Measurements from ENCODE around the gene NHSL1. TPM values are rescaled to one million over a fixed set of nuclear protein-coding genes. Genes with fewer than 3 reads are reported as not detected.

NHSL1 gene
- total and polyA plus RNA-seq, 2 of the 8 experiments (the other 6 are each of a cell fraction or from before 2014, with no cell fraction given): 7.2 to 32.4 TPM

- Histone ChIP-seq H3K79me2 (ENCODE audit: control insufficient read depth in 1 of 2, insufficient read depth in 2 of 2, low read length in 2 of 2) (peaks cover 0 to 35% of the 10 kb centered on the region in 2 experiments; a peak in 3 of 4 replicates), H3K23ac (ENCODE audit: insufficient read length) (peak overlapping the region; percentile 19), H2AK5ac (ENCODE audit: low read depth, low read length) (no peak overlapping the region), H3K4ac (replicated peaks; ENCODE audit: insufficient read length, low read depth, low read length) (no peak overlapping the region), H2AFZ (ENCODE audit: low read length) (no peak overlapping the region), H4K20me1 (replicated peaks in 1 of 2; ENCODE audit: control insufficient read depth in 1 of 2, insufficient read depth in 2 of 2, low read length in 2 of 2) (no peaks in the 10 kb centered on the region), H4K91ac (replicated peaks; ENCODE audit: insufficient read length, low read length) (peak overlapping the region; percentile 42), H2BK15ac (ENCODE audit: low read length) (no peak overlapping the region), H3K56ac (replicated peaks; ENCODE audit: insufficient read length, low read depth, low read length) (no peak overlapping the region), H2BK20ac (ENCODE audit: low read length) (no peak overlapping the region), H3K14ac (ENCODE audit: insufficient read length) (no peak overlapping the region), H2BK120ac (replicated peaks; ENCODE audit: low read depth, low read length) (no peak overlapping the region), H3K9me3 (ENCODE audit: insufficient read depth in 2 of 2, low read depth in 1 of 2, low read length in 1 of 2) (no peaks in the 10 kb centered on the region), H3K23me2 (ENCODE audit: low read depth, low read length) (peaks cover 6% of the 10 kb centered on the region), H3K4me3 (ENCODE audit: extremely low read depth in 1 of 4, insufficient read depth in 2 of 4, low read depth in 3 of 4, low read length in 4 of 4) (peak overlapping the region in 2 of 4 experiments; percentile 60; a peak in 3 of 8 replicates), H3K9ac (replicated peaks in 1 of 4; ENCODE audit: extremely low read depth in 1 of 4, low read depth in 3 of 4, low read length in 3 of 4) (no peak overlapping the region), H3K4me1 (replicated peaks in 1 of 4; ENCODE audit: control insufficient read depth in 3 of 4, insufficient read depth in 4 of 4, low read length in 3 of 4) (peaks cover 7 to 31% (median 21%) of the 10 kb centered on the region in 4 experiments; a peak in 6 of 7 replicates), H3K36me3 (ENCODE audit: control insufficient read depth in 2 of 4, insufficient read depth in 4 of 4, low read length in 3 of 4) (peaks cover 0 to 17% (median 0%) of the 10 kb centered on the region in 4 experiments; a peak in 3 of 8 replicates), H4K8ac (ENCODE audit: extremely low read depth, insufficient read depth, low read length) (no peak overlapping the region), H2BK5ac (ENCODE audit: low read depth, low read length) (no peak overlapping the region), H2BK12ac (ENCODE audit: low read depth, low read length) (0 out of 2 replicates have a peak overlapping the region, but pooled peaks have one; percentile 14), H3K18ac (ENCODE audit: extremely low read depth, low read length) (no peak overlapping the region), H3K4me2 (ENCODE audit: insufficient read depth in 1 of 2, low read depth in 2 of 2, low read length in 2 of 2) (peak overlapping the region; percentile 3 to 84; a peak in 3 of 4 replicates), H3K27ac (ENCODE audit: low read depth, low read length) (no peak overlapping the region), H4K5ac (ENCODE audit: insufficient read length, low read depth, low read length) (no peak overlapping the region), H3K27me3 (replicated peaks in 1 of 4; ENCODE audit: control insufficient read depth in 3 of 4, extremely low read depth in 1 of 4, insufficient read depth in 3 of 4, low read length in 3 of 4) (no peaks in the 10 kb centered on the region), H3K79me1 (ENCODE audit: low read depth, low read length) (no peaks in the 10 kb centered on the region; the same call in 1 of the 2 replicates)
- POLR2A ChIA-PET (ENCODE audit: partially characterized antibody): interaction anchor here (1.0 to 1.5 kb wide), 3 partner anchors 10 to 31 kb away, joined by 3 to 5 read pairs (median 3); no protein-coding TSS in a partner anchor
- WGBS, 2 experiments (ENCODE audit: extremely low coverage in 1 of 2, insufficient coverage in 1 of 2, insufficient read length in 1 of 2, insufficient replicate concordance in 2 of 2, low coverage in 1 of 2, low lambda C conversion rate in 2 of 2, missing lambda C conversion rate in 1 of 2): 81% methylated on average over 2 of the region's 2 CpGs; no CpG with 5 or more reads in 1 of the 2 experiments
- TF ChIP-seq EGR1 (IDR thresholded peaks at IDR 0.05; ENCODE audit: borderline replicate concordance, low read depth, low read length) (no peak), SIRT6 (IDR thresholded peaks at IDR 0.05; ENCODE audit: low read length) (no peak), TCF12 (IDR thresholded peaks at IDR 0.05; ENCODE audit: low read depth, low read length) (no peak), CBX8 (IDR thresholded peaks at IDR 0.05; ENCODE audit: borderline replicate concordance, low read depth, low read length) (no peak), SUZ12 (IDR thresholded peaks at IDR 0.05; ENCODE audit: low read length) (no peak), BRCA1 (IDR thresholded peaks at IDR 0.05; ENCODE audit: low read depth, low read length) (no peak), EP300 (IDR thresholded peaks at IDR 0.05; ENCODE audit: borderline replicate concordance in 1 of 2, low read depth in 2 of 2, low read length in 2 of 2) (no peak), KDM4A (IDR thresholded peaks at IDR 0.05; ENCODE audit: low read depth, low read length, severe bottlenecking) (no peak)
- CTCF ChIA-PET (ENCODE audit: partially characterized antibody): interaction anchor here (0.8 to 2.1 kb wide), 5 partner anchors 10 to 53 kb away, joined by 3 to 6 read pairs (median 3); no protein-coding TSS in a partner anchor
- DNase-seq (ENCODE audit: low read depth in 1 of 2, low spot score in 2 of 2) (no peak), FAIRE-seq (no peak)
Measured at GRCh38 chr6:138497286-138497685, 2.0 kb downstream of the NHSL1 start.
